ENCODE data around the gene SLC35C1. TPM values are rescaled to one million over a fixed set of nuclear protein-coding genes. Genes with fewer than 3 reads are reported as not detected.

Gene SLC35C1
- total RNA-seq, result 5.7 TPM
- long read RNA-seq, full-length matches to known transcripts, result 12 of 21 reads
- long read RNA-seq, partial matches to known transcripts, result 5 of 21 reads
- long read RNA-seq, other reads (novel, unspliced or antisense), result 4 of 21 reads

- H3K27ac ChIP-seq (replicated peaks), result peak within 1 kb of the TSS; percentile 94
- no peaks in the 10 kb centered on the region for H3K27me3 ChIP-seq (ENCODE audit: low read depth)
- peaks cover 60% of the 10 kb centered on the region for H3K4me1 ChIP-seq
- DNase-seq, result peak; percentile 97
- H3K9me3 ChIP-seq (replicated peaks), result no peaks in the 10 kb centered on the region
- H3K36me3 ChIP-seq, result peaks cover 20% of the 10 kb centered on the region
- H3K4me3 ChIP-seq, result peak within 1 kb of the TSS; percentile 88
- intact Hi-C loops (cut with micrococcal nuclease), result no loop called here
- TF ChIP-seq, protein P1, sequence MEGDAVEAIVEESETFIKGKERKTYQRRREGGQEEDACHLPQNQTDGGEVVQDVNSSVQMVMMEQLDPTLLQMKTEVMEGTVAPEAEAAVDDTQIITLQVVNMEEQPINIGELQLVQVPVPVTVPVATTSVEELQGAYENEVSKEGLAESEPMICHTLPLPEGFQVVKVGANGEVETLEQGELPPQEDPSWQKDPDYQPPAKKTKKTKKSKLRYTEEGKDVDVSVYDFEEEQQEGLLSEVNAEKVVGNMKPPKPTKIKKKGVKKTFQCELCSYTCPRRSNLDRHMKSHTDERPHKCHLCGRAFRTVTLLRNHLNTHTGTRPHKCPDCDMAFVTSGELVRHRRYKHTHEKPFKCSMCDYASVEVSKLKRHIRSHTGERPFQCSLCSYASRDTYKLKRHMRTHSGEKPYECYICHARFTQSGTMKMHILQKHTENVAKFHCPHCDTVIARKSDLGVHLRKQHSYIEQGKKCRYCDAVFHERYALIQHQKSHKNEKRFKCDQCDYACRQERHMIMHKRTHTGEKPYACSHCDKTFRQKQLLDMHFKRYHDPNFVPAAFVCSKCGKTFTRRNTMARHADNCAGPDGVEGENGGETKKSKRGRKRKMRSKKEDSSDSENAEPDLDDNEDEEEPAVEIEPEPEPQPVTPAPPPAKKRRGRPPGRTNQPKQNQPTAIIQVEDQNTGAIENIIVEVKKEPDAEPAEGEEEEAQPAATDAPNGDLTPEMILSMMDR (IDR thresholded peaks at IDR 0.05; ENCODE audit: borderline replicate concordance), result peak; percentile 33
Measured at GRCh38 chr11:45804761-45805304, at the start of gene SLC35C1. Gene SLC35C1 (plus strand): TSS chr11:45805149. CDS start chr11:45805802, 653 bp downstream.

DNA sequence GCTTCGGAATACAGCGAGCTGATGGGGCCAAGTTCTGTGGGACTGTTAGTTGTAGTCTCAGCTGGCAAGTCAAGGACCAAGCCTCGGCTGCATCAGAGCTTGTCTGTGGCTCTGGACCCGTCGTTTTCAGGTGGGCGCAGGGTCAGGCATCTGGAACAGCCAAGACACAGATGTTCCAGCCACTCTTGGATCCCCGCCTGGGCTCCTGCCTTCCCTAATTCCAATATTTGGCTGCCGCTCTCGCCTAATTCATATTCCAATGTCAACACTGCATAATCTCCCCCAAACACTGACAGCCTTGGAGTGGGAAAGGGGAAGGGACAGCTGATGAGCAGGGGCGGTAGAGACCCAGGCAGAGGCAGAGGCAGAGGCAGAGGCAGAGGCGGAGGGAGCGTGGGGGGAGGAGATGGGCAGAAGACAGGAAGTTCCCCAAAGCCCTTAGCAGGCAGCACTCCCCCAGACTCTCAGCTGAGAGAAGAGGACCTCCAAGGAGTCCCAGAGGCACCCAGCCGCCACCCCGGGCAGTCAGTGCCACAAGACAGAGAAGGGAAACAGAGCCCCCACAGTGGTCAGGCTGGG is 49.6 kb upstream of the SLC35C1 start:
- Histone ChIP-seq H3K4me3 (no peak overlapping the region), H3K9me3 (replicated peaks) (no peaks in the 10 kb centered on the region), H3K36me3 (no peaks in the 10 kb centered on the region), H3K27me3 (ENCODE audit: low read depth) (no peaks in the 10 kb centered on the region), H3K4me1 (peaks cover 26% of the 10 kb centered on the region), H3K27ac (replicated peaks) (peak overlapping the region; percentile 78)
- intact Hi-C loops (cut with micrococcal nuclease), result no loop called here
- TF ChIP-seq, protein P1 (IDR thresholded peaks at IDR 0.05; ENCODE audit: borderline replicate concordance), result no peak
- no peak for DNase-seq

DNA sequence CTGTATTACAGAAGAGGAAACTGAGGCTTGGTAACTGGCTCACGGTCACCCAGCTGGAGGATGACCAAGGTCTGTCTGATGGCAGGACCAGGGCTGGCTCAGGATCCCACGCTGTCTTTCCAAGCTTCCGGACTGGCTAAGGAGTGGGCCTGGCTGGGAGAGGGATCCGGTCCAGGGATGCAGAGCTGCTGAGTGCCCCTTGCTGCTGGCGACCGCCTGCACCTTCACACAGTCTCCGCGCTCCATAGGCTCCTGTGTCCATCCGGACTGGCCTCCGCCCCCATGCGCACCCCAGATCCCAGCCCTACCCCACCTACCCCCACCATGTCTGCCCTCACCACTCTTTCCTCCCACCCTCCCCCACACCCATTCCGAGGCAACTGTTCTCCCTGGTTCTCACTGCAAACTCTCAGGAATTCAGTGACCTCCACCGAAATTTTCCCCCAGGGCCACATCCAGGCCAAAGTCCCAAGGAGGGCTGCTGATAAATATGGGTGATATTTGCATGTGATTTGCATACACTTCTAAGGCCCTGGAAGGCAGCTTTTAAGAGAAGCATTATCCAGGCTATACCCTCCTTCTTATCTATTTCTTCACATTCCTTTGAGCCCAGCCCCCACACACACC is 48.5 kb upstream of the SLC35C1 start:
- Histone ChIP-seq H3K4me1 (peaks cover 26% of the 10 kb centered on the region), H3K27me3 (ENCODE audit: low read depth) (no peaks in the 10 kb centered on the region), H3K9me3 (replicated peaks) (no peaks in the 10 kb centered on the region), H3K27ac (replicated peaks) (no peak overlapping the region), H3K4me3 (no peak overlapping the region), H3K36me3 (no peaks in the 10 kb centered on the region)
- intact Hi-C loops (cut with micrococcal nuclease), result no loop called here
- TF ChIP-seq, protein P1 (IDR thresholded peaks at IDR 0.05; ENCODE audit: borderline replicate concordance), result no peak
- no peak for DNase-seq

- Histone ChIP-seq H3K4me3 (no peak overlapping the region), H3K36me3 (no peaks in the 10 kb centered on the region), H3K27ac (replicated peaks) (no peak overlapping the region), H3K9me3 (replicated peaks) (no peaks in the 10 kb centered on the region), H3K27me3 (ENCODE audit: low read depth) (no peaks in the 10 kb centered on the region), H3K4me1 (peaks cover 26% of the 10 kb centered on the region)
- TF ChIP-seq, protein P1 (IDR thresholded peaks at IDR 0.05; ENCODE audit: borderline replicate concordance), result no peak
- no peak for DNase-seq
- intact Hi-C loops (cut with micrococcal nuclease), result no loop called here
Measured at GRCh38 chr11:45757672-45758071, 47.3 kb upstream of the SLC35C1 start.

DNA sequence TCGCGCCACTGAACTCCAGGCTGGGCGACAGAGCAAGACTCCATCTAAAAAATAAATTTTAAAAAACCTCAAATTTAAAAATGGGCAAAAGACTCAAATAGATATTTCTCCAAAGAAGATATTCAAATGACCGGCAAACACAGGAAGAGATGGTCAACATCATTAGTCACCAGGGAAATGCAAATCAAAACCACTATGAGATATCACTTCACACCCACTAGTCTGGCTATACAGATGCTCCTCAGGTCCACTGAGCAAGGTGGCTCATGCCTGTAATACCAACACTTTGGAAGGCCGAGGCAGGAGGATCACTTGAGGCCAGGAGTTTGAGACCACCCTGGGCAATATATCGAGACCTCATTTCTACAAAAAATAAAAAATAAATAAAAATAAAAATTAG is 43.3 kb upstream of the SLC35C1 start:
- Histone ChIP-seq H3K27ac (replicated peaks) (no peak overlapping the region), H3K27me3 (ENCODE audit: low read depth) (no peaks in the 10 kb centered on the region), H3K4me1 (peaks cover 20% of the 10 kb centered on the region), H3K36me3 (no peaks in the 10 kb centered on the region), H3K4me3 (no peak overlapping the region), H3K9me3 (replicated peaks) (no peaks in the 10 kb centered on the region)
- TF ChIP-seq, protein P1 (IDR thresholded peaks at IDR 0.05; ENCODE audit: borderline replicate concordance), result no peak
- DNase-seq, result no peak
- intact Hi-C loops (cut with micrococcal nuclease), result loop anchor here (10.0 kb wide), 1 partner anchor 97 kb away; the partner anchor contains the start of gene CHST1

All from left ventricle myocardium inferior (tissue), 1 donor.